ENCODE data around the gene MACROD2. TPM values are rescaled to one million over a fixed set of nuclear protein-coding genes. Genes with fewer than 3 reads are reported as not detected.

MACROD2 gene
- total RNA-seq, 1 experiment from 2014 or later: 1.4 TPM

- POLR2A ChIA-PET (ENCODE audit: low non-redundant PET): no interaction called here
- DNase-seq (ENCODE audit: low spot score): no peak
- intact Hi-C loops (cut with micrococcal nuclease; ENCODE audit: unreplicated experiment): no loop called here
These were observed 1832.3 kb downstream of the MACROD2 start for GRCh38 chr20:15827628-15828027.

GRCh38 chr20:15831201-15831600 is 1835.9 kb downstream of the MACROD2 start:
- intact Hi-C loops (cut with micrococcal nuclease; ENCODE audit: unreplicated experiment): no loop called here
- H3K4me1 ChIP-seq (ENCODE audit: insufficient read depth, low read length, poor library complexity, severe bottlenecking): no peaks in the 10 kb centered on the region
- POLR2A ChIA-PET (ENCODE audit: low non-redundant PET): no interaction called here
- peaks cover 5% of the 10 kb centered on the region for H3K9me3 ChIP-seq (ENCODE audit: low read depth, low read length, poor library complexity, severe bottlenecking)
- no peak overlapping the region for H3K4me3 ChIP-seq (ENCODE audit: low read depth, low read length, poor library complexity, severe bottlenecking)
- H3K27me3 ChIP-seq (replicated peaks; ENCODE audit: insufficient read depth, low read depth, low read length, poor library complexity): no peaks in the 10 kb centered on the region
- BruUV-seq (replicated peaks): no TSS peak
- TF ChIP-seq EZH2 (IDR thresholded peaks at IDR 0.05; ENCODE audit: borderline replicate concordance, low read depth, low read length, poor library complexity, severe bottlenecking) (no peak), CTCF (conservative IDR thresholded peaks at IDR 0.05; ENCODE audit: low read depth, low read length) (no peak)
- CTCF ChIA-PET: no interaction called here
- no peaks in the 10 kb centered on the region for H3K36me3 ChIP-seq (ENCODE audit: insufficient read depth, low read length, poor library complexity, severe bottlenecking)
- no peak for DNase-seq (ENCODE audit: low spot score)
- H3K27ac ChIP-seq (ENCODE audit: low read depth, low read length, poor library complexity, severe bottlenecking): no peak overlapping the region

More at GRCh38 chr20:15827628-15828027, 1832.3 kb downstream of the MACROD2 start:
- CTCF ChIA-PET: no interaction called here
- BruUV-seq (replicated peaks): no TSS peak
- Histone ChIP-seq H3K4me3 (ENCODE audit: low read depth, low read length, poor library complexity, severe bottlenecking) (no peak overlapping the region), H3K9me3 (ENCODE audit: low read depth, low read length, poor library complexity, severe bottlenecking) (peaks cover 5% of the 10 kb centered on the region), H3K27me3 (replicated peaks; ENCODE audit: insufficient read depth, low read depth, low read length, poor library complexity) (no peaks in the 10 kb centered on the region), H3K36me3 (ENCODE audit: insufficient read depth, low read length, poor library complexity, severe bottlenecking) (no peaks in the 10 kb centered on the region), H3K4me1 (ENCODE audit: insufficient read depth, low read length, poor library complexity, severe bottlenecking) (no peaks in the 10 kb centered on the region), H3K27ac (ENCODE audit: low read depth, low read length, poor library complexity, severe bottlenecking) (no peak overlapping the region)
- no peak for TF ChIP-seq EZH2 (IDR thresholded peaks at IDR 0.05; ENCODE audit: borderline replicate concordance, low read depth, low read length, poor library complexity, severe bottlenecking)
- TF ChIP-seq CTCF (conservative IDR thresholded peaks at IDR 0.05; ENCODE audit: low read depth, low read length): no peak

- H3K27me3 ChIP-seq (replicated peaks; ENCODE audit: insufficient read depth, low read depth, low read length, poor library complexity): no peaks in the 10 kb centered on the region
- H3K4me1 ChIP-seq (ENCODE audit: insufficient read depth, low read length, poor library complexity, severe bottlenecking): no peaks in the 10 kb centered on the region
- TF ChIP-seq EZH2 (IDR thresholded peaks at IDR 0.05; ENCODE audit: borderline replicate concordance, low read depth, low read length, poor library complexity, severe bottlenecking) (no peak), CTCF (conservative IDR thresholded peaks at IDR 0.05; ENCODE audit: low read depth, low read length) (no peak)
- BruUV-seq (replicated peaks): no TSS peak
- peaks cover 4% of the 10 kb centered on the region for H3K9me3 ChIP-seq (ENCODE audit: low read depth, low read length, poor library complexity, severe bottlenecking)
- ChIA-PET CTCF (no interaction called here), POLR2A (ENCODE audit: low non-redundant PET) (no interaction called here)
- intact Hi-C loops (cut with micrococcal nuclease; ENCODE audit: unreplicated experiment): no loop called here
- H3K27ac ChIP-seq (ENCODE audit: low read depth, low read length, poor library complexity, severe bottlenecking): no peak overlapping the region
- no peak for DNase-seq (ENCODE audit: low spot score)
- no peak overlapping the region for H3K4me3 ChIP-seq (ENCODE audit: low read depth, low read length, poor library complexity, severe bottlenecking)
- no peaks in the 10 kb centered on the region for H3K36me3 ChIP-seq (ENCODE audit: insufficient read depth, low read length, poor library complexity, severe bottlenecking)
These were observed 1837.2 kb downstream of the MACROD2 start for GRCh38 chr20:15832512-15832911.
